HG02870 (cell line): ENCODE data around the gene PRKG1.
"Not testable (repeated sequence)": the region's sequence is repeated elsewhere in the genome, so short reads cannot be mapped to it uniquely, and the experiment has no call there.

Experiments
- ATAC-seq: cut with Tn5 transposase; IDR thresholded peaks from one replicate; pipeline ENCODE4 v1.9.1; 2021; ENCODE audit warnings: mild to moderate bottlenecking, moderate library complexity; ENCODE audit not compliant: unreplicated experiment

PRKG1 gene

DNA sequence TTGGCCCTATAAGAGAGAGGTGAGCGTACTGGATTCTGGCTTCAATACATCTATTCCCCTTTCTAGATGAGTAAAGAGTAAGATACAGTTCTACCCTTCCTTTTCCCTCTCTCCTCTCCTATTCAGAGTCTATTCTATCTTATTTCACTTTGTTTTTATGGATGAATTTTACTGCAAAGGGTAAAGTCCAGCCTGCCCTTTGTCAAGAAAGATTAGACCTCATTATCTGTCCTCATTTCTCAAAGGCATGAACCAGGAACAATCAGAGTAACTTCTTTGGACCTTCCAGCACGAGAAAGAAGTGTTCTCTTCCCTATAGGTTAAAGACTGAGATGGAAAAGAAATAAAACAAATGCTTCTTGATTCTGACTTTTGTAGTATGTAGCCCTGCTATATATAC is 239.0 kb downstream of the PRKG1 start:
- ATAC-seq: no peak

DNA sequence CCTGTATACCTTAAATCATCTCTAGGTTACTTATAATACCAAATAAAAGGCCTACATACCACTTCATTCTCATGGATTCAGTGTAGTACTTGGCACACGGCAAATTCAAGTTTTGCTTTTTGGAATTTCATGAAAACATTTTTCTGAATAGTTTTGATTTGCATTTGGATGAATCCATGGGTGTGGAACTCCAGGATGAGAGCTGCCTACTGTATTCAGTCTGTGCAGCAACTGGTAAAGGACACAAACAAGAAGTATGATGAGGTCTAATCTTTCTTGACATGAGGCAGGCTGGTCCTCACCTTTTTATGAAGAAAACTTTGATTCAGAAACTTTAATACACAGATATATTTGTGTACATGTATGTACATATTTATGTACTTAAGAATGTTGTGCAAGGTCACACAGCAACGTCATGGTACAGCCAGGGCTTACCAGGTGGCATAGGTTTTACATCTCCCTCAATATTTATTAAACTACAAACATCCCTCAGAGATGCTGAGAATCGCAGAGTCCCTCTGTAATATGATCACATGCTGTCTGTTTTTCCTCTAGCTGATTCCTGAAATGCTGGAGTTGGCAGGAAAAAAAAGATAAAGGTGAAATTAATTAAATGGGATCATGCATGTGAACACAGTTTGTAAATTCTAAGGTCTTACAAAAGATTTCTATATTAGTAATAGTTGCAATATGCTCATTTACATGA is 239.6 kb downstream of the PRKG1 start:
- ATAC-seq: no peak

DNA sequence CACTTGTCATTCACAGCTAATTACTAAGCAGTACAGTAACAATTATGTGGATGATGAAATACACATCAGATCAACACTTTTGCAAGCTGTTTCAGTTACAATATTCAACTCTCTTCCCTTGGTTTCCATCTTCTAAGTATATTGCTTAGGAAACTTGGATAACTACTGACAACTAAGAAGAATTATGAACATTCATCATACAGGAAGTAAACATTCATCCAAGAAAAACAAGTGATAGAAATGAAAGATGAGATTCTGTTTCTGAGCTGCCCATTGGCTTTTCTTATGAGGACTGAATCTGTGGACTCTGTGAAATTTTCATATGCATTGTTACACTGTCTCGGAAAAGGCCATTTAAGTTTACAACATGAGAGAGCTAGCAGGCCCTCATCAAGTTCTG is 240.2 kb downstream of the PRKG1 start:
- ATAC-seq: no peak

DNA sequence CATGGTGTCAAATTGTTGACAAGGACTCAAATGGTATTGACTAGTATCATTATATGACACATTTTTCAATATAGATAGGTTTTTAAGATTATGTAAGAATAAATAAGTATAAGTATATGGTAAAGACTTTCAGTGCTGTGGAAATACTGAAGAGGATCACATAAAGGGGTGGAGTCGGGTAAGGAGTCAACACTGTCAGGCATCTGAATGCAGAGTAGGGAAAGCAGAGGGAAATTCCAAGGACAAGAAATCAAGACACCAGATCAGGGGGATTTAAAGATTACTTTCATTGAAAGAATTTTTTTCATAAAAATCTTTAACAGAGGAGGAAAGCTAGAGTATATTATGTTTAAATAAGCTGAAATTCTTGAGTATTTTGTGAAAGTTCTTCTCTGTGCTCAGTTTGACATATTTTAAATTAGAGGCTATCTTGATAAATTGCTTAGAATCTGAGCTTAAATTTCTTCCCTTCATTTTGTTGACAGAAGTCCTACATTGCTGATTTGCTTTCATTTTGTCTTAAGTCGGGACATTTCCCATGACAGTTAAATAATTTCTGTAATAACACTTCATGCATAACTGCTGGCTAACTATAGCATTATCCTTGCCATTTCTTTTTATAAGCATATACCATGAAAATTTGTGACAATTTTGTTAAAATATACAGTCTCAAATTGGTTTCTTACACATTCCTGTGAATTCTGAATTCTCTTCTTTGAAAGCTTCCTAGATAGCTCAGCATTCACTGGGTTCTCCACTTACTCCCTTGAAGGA is 244.3 kb downstream of the PRKG1 start:
- no peak for ATAC-seq

DNA sequence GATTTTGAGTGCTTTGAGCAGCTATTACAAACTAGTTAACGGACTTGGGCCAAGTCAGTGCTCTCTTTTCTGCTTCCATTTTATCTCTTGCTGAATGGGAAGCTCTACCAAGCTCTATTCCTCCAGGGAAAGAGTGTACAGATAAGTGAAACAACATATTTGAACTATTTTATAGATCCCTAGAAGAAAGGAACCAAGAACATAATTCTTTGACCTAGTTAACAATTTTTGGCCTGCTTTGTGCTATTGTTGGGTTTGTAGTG is 244.8 kb downstream of the PRKG1 start:
- ATAC-seq: no peak

DNA sequence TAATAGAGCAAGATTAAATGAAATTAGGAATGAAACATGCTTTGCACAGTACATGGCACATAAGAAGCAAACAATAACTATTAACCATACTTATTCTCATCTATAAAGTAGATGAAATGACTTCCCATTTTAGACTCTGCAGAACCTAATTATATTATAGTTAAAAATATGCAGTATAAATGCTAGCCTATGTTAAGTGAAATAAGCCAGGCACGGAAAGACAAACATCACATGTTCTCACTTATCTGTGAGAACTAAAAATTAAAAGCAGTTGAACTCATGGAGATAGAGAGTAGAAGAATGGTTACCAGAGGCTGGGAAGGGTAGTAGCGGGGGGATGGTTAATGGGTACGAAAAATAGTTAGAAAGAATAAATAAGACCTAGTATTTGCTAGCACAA is 247.0 kb downstream of the PRKG1 start:
- ATAC-seq: no peak

DNA sequence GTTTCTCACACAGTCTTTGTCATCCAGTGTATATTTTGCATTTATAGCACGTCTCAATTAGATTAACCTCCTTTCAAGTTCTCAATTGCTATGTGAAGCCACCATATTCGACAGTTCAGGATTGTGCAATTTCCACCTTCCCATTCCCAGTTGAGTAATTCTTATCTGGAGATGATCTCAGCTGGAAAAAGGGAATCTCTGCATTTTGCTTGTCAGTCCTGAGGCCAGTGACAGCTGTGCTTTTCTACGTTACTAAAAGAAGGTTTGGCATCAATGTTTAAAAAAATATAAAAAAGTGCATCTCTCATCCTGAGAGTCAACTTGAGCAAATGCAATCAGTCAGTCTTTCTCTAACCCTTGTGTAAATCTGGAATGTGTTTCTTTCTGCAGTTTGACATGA is 247.7 kb downstream of the PRKG1 start:
- ATAC-seq: no peak

DNA sequence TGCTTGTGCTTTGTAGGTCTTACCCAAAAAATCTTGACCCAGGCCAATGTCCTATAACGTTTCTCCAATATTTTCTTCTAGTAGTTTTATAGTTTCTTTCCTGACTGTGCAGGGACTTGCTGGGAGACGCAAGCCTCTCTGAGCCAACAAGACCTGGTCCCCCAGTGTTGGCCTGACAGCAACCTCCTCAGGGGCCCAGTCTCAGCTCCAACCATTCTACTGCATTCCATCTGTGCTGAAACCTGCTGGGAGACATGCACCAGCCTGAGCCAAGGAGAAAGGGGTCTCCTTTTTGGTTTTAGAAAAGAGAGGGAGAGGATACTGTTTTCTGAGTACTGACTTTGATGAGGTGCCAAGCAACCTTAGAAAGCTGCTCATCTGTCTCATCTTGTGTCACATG is 251.4 kb downstream of the PRKG1 start:
- no peak for ATAC-seq

DNA sequence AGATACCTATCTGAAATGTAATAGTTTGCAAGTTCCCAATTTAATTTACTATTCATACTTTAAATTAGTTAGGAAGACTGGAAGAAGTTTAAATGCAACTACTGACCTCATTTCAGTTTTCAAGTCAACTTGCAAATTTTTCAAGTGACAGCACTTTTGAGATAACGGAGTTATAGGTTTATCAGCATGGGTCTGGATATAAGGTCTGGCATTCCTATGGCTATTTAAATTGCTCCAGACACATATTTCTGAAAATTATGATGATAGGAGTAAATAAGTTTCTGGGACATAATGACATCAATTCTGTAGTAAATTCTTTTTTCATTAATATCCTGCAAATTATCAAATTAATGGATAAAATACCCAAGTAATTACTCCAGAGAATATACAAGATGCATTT is 251.9 kb downstream of the PRKG1 start:
- no peak for ATAC-seq

DNA sequence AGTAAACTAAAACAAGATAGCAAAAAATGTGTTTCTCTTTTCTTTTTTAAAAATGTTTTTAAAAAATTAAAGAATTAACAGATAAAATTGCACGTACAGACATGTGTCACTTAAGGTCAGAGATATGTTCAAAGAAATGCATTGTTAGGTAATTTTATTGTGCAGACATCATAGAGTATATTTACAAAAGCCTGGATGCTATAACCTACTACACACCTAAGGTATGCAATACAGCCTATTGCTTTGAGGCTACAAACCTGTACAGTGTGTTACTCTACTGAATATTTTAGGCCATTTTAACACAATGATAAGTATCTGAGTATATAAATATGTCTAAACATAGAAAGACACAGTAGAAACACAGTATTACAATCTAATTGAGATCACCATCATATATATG is 253.1 kb downstream of the PRKG1 start:
- ATAC-seq: no peak

DNA sequence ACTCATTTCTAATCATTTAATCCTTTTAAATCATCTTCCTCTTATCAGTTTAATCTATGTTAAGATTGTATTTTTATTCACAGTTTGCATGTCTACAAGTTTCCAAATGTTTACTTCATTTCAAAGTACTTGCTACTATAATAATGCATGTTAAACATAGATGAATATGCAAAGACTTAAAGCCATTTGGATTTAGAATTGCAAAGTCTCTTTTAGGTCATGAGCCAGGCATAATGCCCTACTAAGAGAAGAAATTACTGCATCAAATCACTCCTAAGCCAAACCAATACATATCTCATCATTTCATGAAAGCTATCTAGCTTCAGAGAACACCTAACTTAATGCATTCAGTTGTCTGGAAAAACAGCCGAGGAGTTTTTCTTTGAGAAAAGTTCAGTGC is 266.1 kb downstream of the PRKG1 start:
- ATAC-seq: no peak

DNA sequence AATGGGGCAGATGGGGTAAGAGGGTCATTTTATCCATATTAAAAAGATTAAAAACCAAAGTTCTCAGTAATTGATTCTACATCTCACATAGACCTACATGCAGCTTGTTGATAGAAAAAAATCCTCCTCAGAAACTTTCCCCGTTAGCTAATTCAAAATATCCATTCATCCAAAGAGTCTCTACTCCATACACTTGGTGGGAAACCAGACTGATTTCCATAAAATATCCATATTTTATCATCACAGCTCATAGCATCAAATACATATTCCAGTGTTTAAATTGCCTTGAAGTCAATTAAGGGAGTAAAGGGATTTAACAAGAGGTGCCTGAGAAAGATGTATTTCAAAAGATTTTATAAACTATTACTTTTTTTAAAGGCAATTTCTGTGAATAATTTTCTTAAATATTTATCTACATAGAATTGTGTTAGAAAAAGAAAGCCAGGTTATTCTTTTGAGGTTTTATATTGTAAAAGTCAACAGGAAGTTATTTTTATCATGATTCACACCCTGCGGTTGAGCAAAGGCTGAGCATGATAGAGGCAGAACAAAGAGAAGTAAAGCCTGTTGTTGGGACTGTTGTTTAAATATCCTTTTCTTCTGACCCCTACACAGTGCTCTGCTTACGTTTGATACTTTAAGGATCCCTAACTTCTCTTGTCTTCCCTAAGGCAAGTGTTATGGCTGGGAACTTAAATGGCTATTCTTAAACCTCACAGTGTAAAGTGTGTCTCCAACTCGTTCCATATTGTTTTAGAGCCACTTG is 266.7 kb downstream of the PRKG1 start:
- no peak for ATAC-seq

DNA sequence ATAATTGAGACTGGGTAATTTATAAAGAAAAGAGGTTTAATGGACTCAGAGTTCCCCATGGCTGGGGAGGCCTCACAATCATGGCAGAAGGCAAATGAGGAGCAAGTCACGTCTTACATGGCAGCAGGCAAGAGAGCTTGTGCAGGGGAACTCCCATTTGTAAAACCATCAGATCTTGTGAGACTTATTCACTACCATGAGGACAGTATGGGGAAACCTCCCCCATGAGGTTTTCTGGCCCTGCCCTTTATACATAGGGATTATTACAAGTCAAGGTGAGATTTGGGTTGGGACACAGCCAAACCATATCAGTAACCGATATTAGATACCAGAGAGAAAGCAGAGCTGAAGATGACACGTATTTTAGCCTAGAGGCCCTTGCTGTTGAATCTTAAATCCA is 267.5 kb downstream of the PRKG1 start:
- not testable (repeated sequence) for ATAC-seq

DNA sequence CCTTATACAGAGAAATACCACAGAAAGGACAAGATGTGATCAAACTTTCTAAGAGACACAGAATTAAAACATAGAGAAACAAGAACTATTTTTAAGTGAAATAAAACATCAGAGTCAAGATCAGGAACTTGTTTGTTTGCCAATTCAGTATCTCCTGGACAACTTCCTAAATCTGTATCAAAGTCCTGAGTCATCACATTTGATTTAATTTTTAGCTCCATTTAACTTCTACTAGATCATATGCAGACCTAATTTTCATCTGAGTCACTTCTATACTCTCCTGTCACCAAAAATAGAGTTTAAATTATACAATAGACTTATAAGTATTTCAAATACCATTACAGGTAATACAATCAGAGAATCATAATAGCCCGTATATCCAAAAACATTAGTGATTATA is 268.1 kb downstream of the PRKG1 start:
- no peak for ATAC-seq

DNA sequence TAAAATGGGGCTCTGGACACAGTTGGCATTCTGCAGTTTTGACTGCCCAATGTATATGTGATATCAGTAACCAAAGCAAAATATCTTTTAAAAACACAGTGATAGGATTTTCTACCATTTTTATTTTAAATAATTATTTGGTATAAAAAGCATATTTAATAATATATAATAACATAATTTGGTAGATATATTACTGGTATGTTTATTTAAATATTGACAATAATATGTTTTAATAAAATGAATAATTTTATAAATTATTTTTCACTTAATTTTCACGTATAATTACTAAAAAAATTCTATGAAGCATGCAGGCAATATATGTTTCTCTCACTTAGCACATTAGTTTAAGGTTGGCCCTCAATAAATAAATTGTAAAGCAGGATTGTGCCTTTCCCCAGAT is 269.1 kb downstream of the PRKG1 start:
- ATAC-seq: no peak

DNA sequence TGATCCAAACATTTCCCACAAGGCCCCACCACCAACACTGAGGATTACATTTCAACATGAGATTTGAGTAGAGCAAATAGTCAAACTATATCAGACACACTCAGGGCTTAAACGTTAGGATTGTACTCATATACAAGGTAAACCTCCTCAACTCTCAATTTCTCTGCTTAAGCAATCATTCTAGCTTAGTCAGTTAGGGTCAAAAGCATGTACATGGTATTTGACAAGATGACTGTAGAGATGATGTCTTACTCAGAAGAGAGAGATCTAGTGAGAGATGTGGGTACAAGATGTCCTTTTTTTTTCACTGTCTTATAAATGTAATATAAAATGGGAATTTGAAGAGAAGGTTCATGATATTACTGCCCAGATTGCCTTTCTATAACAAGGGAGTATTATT is 270.1 kb downstream of the PRKG1 start:
- no peak for ATAC-seq

DNA sequence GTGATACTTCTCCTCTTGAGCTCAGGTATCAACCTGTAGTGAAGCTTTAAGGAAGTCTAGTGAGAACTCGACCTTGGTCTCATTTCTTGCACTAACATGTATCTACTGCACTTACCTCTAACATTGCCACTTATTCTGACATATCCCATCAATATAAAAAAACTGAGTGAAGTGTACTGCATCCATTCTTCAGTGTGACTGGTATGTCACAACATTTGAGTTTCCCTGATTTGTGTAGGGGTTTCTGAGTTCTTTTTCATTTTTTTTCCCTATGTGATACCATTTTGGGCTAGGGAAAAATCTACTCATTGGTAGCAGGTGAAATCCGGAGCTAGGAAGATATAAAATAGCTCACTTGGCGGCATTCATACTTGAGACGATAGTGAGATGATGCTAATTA is 274.3 kb downstream of the PRKG1 start:
- no peak for ATAC-seq

DNA sequence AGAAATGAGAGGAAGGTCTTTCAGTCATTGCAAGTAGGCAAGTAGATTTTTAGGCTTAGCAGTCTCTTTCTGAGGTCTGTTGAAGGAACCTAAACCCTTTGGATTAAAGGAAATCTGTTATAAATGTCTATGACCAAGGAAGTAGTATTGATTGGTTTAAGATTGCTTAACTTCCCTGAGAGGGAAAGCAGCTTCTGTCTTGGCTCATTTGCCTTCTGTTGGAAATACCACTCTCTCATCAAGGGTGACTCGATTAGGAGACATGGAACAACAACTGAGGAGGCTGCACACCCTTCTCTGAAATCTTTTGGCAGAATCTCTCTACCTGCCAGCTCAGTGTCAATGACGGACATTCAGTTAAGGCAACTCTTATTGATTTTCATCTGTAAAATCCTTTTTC is 282.9 kb downstream of the PRKG1 start:
- ATAC-seq: no peak

DNA sequence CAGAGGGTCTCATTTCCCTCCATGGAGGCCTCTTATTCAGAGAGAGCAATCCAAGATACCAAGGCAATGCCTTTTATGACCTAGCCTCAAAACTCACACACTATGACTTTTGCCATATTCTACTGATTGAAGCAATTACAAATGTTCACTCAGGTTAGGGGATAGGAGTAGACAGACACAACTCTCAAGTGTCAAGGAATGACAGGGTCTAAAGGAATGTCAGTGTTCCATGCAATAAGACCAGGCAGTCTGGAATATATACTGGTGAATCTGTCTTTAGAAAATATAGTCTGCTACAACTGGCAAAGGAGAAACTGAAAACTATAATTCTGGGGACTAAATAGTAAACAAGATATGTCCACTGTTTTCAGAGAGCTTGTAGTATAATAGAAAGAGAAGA is 283.9 kb downstream of the PRKG1 start:
- ATAC-seq: no peak

DNA sequence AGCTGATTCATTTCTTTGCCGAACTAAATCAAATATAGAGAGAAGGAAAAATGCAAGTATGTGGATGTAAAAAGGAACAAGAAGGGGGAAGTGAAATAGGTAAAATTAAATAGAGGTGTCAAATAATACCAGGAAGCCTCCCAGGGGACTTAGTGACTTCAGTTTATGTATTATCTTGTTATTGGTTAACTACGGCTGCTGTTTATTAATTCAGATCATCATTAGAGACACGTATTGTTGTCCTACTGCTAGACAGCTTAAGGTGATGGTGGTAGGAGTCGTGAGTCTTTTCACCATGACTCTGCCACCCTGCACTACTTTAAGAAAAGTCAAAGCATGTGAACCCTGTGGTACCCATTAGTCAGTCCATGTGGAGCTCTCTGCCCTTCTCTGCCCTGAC is 289.1 kb downstream of the PRKG1 start:
- ATAC-seq: no peak

DNA sequence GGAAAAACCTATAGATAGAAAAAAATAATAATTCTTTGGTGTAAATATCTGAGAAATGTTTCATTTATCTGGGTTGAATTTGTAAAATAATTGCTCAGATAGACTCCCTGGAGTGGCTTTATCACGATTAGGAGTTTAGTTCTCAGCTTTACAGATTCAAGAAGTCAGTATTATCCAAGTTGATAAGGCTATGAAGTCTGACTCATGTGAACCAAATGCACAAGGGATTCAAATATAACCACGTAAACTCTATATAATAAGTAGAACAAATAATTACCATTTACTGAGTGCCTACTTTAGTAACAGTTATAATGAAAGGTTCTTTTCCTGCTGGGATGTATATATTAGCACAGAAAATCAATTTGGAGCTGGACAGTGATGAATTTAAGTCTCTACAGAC is 290.4 kb downstream of the PRKG1 start:
- no peak for ATAC-seq

DNA sequence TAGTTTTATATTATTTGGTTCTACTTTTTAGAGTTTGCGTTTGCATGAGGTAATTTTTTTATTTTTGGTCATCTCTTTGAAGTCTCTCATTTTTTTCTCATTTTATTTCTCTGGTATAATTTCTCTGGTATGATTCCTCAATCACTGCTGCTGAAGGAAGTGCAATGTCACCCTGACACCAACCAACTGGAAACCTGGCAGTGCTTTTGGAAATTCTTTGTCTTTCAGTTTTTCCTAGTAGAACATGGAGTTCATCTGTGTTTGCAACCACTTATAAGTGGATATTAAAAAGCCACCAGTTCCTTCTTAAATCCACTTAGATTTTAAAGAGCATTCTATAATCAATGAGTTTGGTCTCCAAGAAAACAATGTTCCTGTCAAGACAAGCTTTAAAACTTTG is 291.8 kb downstream of the PRKG1 start:
- ATAC-seq: no peak
